Left renal cortex interstitium (tissue), 4 donors: ENCODE data around the gene CAMTA1. TPM values are rescaled to one million over a fixed set of nuclear protein-coding genes. Genes with fewer than 3 reads are reported as not detected.
"Not testable (repeated sequence)": the region's sequence is repeated elsewhere in the genome, so short reads cannot be mapped to it uniquely, and the experiment has no call there.

Source experiments
- DNase-seq, 4 donors: peaks; one replicate each; pipeline ENCODE4 v3.0.0-alpha.2; 2013; ENCODE audit warnings: low read depth in 4 of 4, low spot score in 2 of 4, missing footprints in 1 of 4
- polyA plus RNA-seq, 4 donors: library from polyadenylated mRNA; unstranded; fragments of 120-200 nt; gene quantifications; one replicate each; pipeline ENCODE4 v1.2.1, GENCODE V29; 2013; ENCODE audit not compliant: insufficient read length in 4 of 4

Gene CAMTA1
- polyA plus RNA-seq, 4 donors, result 76.8 to 91.3 (median 85.3) TPM

DNA sequence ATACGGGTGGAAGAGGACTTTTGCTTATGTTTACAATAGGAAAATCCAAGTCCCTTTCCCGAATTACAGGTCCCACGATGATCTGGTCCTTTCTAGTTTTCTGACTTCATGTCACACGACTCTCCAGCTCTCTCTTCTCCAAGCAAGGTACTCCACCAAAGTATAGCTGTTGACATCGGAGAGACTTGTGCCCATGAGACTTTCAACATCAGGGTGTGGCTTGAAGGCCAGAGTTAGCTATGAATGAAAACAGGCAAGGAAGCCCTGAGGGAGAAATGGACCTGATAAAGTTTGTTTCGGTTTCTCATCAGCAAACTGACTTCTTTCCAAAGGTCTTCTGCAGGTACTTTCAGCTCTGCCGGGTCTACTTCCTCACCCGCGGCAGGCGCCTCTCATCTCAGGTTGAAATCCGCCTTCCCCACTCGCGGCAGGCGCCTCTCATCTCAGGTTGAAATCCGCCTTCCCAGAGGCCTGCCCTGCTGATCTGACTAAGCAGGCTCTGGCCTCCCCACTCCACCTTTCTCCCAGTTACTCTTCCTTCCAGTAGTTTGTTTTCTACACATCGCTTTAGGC, 996.8 kb downstream of the CAMTA1 start:
- no peak for DNase-seq

DNA sequence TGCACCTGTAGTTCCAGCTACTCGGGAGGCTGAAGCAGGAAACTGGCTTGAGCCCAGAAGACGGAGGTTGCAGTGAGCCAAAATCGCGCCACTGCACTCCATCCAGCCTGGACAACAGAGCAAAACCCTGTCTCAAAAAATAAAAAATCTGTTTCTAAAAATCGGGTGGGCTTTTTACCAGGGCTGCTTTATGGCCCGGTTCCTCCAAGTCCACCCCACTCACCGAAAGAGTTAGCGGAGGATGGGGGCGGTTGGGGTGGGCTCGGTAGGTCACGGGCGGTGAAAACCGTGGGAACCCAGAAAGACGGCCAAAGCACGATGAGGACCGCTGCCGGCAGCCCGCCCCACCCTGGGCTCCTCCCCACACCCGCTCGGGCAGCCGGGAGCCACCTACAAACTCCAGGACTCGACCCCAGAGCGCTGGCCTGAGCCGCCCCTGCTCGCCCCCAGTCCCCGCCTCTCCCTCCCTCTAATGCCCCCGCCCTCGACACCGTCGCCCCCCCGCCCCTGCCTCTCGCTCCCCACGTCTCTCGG, 998.0 kb downstream of the CAMTA1 start:
- no peak for DNase-seq

DNA sequence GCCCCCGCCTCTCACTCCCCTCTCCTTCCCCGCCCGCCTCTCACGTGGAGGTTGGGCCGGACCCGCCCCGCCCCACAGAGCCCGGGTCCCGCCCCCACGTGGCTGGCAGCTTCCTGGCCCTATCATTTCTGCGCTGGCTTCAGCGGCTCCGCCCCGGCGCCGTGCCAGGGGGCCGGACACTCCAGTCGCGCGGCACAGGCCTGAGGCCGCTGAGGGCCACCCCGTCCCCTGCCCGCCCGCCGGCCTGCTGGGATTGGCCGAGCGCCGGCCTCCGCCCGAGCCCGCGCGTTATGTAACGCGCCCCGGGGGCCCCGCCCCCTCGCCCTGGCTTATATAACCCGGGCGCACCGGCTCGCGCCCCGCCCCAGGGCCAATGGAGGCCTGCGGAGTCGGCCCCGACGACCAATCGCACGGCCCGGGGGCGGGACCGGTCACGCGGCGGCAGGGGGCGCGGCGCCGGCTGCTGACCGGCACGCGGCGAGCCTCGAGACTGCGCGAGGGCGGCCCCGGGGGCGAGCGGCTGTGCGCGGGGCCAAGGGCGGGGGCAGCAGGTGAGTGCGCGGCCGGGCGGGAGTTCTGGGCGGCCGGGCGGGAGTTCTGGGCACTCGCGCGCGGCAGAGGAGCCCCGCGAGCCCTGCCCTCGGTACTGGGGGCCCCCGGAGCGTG, 998.7 kb downstream of the CAMTA1 start, which contains the start of gene PER3:
TSS of gene PER3 (plus strand) at position 466 of the 666 bp plus-strand sequence. CDS start 587 bp downstream, outside the sequence.
- peak; percentile 78 to 93 (median 90) for DNase-seq

DNA sequence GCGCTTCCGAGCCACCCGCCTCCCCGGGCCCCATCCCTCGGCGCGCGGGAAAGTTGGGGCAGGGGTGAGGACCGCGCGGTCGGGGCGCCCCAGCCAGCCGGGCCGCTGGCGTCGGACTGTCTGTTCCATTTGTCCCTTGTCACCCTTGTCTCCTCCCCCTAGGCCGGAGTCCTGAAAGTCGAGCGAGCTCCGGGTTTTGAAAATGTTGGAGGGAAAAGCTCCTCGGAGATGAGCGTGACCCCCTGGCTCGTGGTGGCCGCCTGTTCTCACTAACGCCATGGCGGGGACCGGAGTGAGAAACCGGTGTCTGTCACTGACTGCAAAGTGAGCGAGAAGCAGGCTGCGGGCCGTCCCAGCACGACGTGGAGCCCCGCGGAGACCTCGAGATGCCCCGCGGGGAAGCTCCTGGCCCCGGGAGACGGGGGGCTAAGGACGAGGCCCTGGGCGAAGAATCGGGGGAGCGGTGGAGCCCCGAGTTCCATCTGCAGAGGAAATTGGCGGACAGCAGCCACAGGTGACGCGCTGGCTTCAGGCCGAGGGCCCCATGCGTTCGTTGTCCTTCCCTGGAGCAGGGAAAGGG, 999.3 kb downstream of the CAMTA1 start:
- DNase-seq, result no peak

DNA sequence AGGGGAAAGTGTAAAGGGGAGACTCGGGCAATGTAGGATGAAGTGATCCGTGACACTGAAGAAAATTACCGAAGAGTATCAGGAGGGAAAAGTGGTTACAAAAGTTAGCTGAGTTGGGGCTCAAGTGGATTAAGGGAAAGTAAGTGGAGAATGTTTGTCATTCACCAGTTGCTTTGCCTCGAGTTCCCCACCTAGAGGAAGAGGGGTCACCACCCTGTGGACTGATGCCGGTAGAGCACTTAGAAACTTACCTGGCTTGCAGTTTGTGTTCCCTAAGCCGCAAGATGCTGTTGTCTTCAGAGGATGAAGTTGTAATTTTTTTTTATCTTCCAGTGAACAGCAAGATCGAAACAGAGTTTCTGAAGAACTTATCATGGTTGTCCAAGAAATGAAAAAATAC, 999.9 kb downstream of the CAMTA1 start:
- no peak for DNase-seq

DNA sequence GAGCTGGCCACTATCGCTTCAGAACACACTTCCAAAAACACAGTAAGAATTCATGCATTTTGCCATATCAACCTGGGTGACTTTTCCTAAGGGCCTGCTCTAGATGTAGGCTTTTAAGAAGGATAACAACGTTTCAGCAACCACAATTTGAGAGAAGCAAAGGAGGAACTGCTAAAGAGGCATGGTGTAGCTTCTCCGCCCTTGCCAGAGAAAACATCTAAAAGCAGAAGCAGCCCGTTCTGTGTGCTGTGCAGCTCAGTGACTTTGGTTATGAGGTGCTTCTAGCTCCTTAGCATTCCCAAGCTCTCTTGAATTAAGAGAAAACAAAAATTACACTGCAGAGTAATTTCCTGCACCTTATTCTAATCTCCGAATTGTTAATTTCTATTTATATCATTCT, 1001.5 kb downstream of the CAMTA1 start:
- DNase-seq, result no peak

DNA sequence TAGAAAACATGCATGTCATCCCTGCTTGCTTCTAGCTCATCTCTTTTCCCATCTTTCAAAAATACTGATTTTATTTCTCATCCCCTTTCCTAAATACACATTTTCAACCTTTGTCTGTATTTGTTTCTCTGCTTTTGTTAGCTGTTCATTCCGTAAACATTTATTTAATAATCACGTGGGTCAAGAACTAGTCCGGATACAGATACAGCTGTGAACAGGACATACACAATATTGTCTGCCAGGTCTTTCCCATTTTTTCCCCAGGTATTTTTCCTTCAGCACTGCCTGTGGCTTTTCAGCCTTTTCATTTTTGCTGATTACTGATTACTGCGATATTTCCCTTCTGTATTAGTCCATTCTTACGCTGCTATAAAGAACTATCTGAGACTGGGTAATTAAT, 1004.6 kb downstream of the CAMTA1 start:
- DNase-seq, result no peak

DNA sequence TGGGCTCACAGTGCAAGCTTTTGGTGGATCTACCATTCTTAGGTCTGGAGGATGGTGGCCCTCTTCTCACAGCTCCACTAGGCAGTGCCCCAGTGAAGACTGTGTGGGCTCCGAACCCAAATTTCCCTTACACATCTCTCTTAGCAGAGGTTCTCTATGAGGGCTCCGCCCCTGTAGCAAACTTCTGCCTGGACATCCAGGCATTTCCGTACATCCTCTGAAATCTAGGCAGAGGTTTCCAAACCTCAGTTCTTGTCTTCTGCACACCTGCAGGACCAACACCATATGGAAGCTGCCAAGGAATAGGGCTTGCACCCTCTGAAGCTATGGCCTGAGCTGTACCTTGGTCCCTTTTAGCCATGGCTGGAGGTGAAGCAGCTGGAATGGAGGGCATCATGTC, 1005.8 kb downstream of the CAMTA1 start:
- DNase-seq, result not testable (repeated sequence)

DNA sequence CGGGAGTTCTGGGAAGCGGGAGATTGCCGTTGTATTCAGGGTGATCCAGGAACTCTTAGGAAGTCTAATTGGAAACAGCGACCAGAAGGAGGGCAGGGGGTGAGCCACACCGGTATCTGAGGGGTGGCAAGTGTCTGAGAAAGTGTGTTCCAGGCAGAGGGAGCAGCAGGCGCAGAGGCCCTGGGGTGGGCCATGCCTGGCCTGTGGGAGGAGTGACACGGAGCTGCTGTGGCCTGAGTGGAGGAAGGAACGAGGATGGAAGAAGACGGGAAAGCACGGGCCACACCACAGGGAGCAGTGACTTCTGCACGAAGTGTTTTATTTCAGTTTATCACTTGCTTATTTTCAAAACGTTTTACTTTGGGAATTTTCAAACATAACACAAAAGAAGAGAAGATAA, 1010.2 kb downstream of the CAMTA1 start:
- no peak for DNase-seq

DNA sequence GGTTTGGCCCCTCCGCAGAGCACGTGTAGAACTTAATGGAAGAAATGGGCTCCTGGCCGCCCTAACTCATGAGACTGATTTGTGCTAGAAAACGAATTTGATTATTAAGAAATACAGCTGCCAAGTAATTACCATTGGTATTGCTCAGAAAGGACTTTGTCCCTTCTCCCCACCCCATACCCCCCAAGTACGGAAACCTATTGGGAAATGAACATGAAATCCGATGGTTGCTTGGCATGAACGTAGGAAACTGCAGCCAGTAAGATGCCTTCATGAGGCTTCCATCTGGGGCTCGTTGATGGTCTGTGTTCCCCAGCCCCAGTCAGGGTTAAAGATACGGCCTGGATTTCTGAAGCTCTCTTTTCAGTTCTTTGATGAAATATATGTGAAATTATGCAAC, 1020.2 kb downstream of the CAMTA1 start:
- DNase-seq, result no peak

DNA sequence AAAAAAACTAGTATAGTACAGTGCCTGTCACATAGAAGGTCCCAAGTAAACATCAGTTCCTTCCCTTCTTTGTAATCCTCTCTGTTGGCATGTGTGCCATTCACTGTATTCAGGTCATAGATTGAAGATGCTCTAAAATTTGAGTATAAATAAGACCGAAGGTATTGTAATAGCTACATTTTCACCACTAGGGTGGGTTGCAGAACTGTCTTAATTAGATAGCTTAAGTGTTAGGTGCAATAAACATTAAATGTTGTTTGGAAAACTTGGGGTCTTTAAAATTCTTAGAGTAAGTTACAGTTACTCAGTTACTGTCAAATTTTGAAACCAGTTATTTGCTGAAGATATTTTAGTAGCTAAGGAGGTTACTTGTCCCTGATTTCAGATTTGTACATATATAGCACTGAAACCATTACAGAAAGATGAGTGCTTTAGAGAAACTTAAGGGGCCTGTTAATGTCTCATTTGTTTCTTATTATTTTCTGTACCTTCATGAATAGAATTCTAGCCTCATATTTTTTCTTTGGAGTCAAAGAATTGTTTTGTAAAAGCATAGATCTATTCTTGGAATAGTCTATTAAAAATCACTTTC, 1023.1 kb downstream of the CAMTA1 start:
- no peak for DNase-seq

DNA sequence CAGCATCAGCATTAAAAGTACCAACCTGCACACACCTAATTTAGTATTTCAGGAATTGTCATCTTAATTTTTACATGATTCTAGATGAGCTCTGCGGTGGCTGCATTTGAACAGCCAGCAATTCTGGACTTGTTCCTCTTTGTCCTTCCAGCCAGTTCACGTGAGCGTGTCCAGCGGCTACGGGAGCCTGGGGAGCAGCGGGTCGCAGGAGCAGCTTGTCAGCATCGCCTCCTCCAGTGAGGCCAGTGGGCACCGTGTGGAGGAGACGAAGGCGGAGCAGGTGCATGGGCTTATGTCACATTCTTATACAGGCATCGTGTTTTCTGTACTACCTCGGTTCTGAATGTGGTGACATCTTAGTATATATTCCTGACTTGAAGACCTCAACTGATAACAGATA, 1024.5 kb downstream of the CAMTA1 start:
- DNase-seq, result no peak

DNA sequence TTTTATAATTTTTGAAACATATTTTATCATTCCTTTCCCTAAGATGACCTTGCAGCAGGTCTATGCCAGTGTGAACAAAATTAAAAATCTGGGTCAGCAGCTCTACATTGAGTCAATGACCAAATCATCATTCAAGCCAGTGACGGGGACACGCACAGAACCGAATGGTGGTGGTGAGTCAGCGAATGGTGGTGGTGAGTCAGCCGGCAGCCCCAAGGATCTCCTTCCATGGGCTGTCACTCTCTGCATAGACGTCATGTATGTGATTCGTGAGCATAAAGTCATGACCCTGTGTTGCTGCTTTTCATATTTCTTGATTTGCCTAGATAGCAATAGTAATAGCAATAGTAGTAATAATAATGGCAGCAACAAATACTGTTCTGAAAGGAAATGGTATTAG, 1025.1 kb downstream of the CAMTA1 start:
- no peak for DNase-seq

DNA sequence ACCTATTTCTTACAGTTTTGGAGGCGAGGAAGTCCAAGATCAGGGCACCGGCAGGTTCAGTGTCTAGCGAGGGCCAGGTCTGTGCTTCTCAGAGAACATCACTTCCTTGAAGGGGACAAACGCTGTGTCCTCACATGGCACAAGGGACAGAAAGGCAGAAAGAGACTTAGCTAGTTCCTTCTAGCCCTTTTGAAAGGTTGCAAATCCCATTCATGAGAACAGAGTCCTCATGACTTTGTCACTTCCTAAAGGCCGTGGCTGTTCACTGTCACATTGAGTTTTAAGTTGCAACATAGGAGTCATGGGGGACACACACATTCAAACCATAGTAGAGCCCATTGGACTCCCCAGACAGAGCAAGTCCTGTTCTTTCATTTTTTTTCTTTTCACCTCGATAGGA, 1026.2 kb downstream of the CAMTA1 start:
- no peak for DNase-seq

DNA sequence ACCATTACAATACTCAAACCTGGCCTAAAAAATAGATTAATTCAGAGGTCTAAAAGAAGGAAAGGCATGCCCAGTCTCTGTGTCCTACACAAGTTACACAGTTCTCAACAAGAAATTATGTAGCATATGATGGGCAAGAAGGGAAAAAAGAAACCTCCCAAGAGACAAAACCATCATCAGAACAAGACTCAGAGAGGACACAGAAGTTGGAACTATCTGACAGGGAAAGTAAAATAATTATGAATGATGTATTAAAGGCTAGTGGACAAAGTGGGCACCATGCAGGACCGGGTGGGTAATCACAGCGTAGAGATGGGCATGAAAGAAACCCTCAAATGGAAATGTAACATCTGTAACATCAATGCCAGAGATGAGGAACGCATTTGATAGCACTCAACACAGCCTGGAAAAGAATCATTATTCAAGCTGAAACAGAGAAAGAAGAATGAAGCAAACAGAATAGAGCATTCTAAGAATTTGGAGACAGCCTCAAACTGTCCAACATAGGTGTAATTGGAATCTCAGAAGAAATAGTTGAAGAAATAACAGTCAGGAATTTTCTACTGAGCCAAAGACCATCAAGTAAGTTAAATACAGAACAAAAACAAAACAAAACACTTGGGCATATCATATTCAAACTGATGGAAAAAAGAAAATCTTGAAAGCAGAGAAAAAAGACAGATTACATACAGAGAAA, 1028.6 kb downstream of the CAMTA1 start:
- no peak for DNase-seq

Other genes with a start within 250 kb of the CAMTA1 start
- gene NOL9, start 230.9 kb upstream of the CAMTA1 start, polyA plus RNA-seq, result 10 to 100 TPM; 11.9 to 27.5 (median 19.9) TPM
- under 1 TPM in 3 of 4 donors, not detected in 1; 0.05 to 0.11 (median 0.10) TPM for gene TAS1R1, start 230.1 kb upstream of the CAMTA1 start, polyA plus RNA-seq
- 10 to 100 TPM; 27.9 to 42.0 (median 35.7) TPM for gene ZBTB48, start 205.5 kb upstream of the CAMTA1 start, polyA plus RNA-seq
- 10 to 100 TPM; 13.3 to 19.2 (median 16.8) TPM for gene KLHL21, start 182.6 kb upstream of the CAMTA1 start, polyA plus RNA-seq
- 10 to 100 TPM; 21.6 to 28.3 (median 26.1) TPM for gene PHF13, start 171.7 kb upstream of the CAMTA1 start, polyA plus RNA-seq
- gene THAP3, start 160.6 kb upstream of the CAMTA1 start, polyA plus RNA-seq, result 10 to 100 TPM; 18.6 to 29.8 (median 20.5) TPM
- gene DNAJC11, start 83.6 kb upstream of the CAMTA1 start, polyA plus RNA-seq, result 10 to 100 TPM; 54.0 to 77.7 (median 67.1) TPM